Measurements from ENCODE around the gene USP28. TPM values are rescaled to one million over a fixed set of nuclear protein-coding genes. Genes with fewer than 3 reads are reported as not detected.

The USP28 gene
- total and polyA plus RNA-seq, 2 of the 8 experiments (the other 6 are each of a cell fraction or from before 2014, with no cell fraction given): 82.6 to 119 TPM

- no peak overlapping the region for H2BK20ac ChIP-seq (ENCODE audit: low read length)
- H3K4ac ChIP-seq (replicated peaks; ENCODE audit: insufficient read length, low read depth, low read length): no peak overlapping the region
- no peak overlapping the region for H3K23ac ChIP-seq (ENCODE audit: insufficient read length)
- no peaks in the 10 kb centered on the region for H3K9me3 ChIP-seq (ENCODE audit: insufficient read depth in 2 of 2, low read depth in 1 of 2, low read length in 1 of 2)
- H3K14ac ChIP-seq (ENCODE audit: insufficient read length): no peak overlapping the region
- no peak overlapping the region for H2BK120ac ChIP-seq (replicated peaks; ENCODE audit: low read depth, low read length)
- no peak overlapping the region for H3K9ac ChIP-seq (replicated peaks in 1 of 4; ENCODE audit: extremely low read depth in 1 of 4, low read depth in 3 of 4, low read length in 3 of 4)
- no peaks in the 10 kb centered on the region for H4K20me1 ChIP-seq (replicated peaks in 1 of 2; ENCODE audit: control insufficient read depth in 1 of 2, insufficient read depth in 2 of 2, low read length in 2 of 2)
- ChIA-PET CTCF (ENCODE audit: partially characterized antibody) (no interaction called here), POLR2A (ENCODE audit: partially characterized antibody) (interaction anchor here (1.1 to 1.2 kb wide), 2 partner anchors 25 to 99 kb away, joined by 3 read pairs; no protein-coding TSS in a partner anchor)
- peak overlapping the region in 3 of 4 experiments; percentile 88 to 93 (median 90); a peak in 4 of 8 replicates for H3K4me3 ChIP-seq (ENCODE audit: extremely low read depth in 1 of 4, insufficient read depth in 2 of 4, low read depth in 3 of 4, low read length in 4 of 4)
- no peak overlapping the region for H4K91ac ChIP-seq (replicated peaks; ENCODE audit: insufficient read length, low read length)
- H4K8ac ChIP-seq (ENCODE audit: extremely low read depth, insufficient read depth, low read length): no peak overlapping the region
- no peak overlapping the region for H2BK15ac ChIP-seq (ENCODE audit: low read length)
- no peak overlapping the region for H2AFZ ChIP-seq (ENCODE audit: low read length)
- peaks cover 0 to 24% of the 10 kb centered on the region in 2 experiments; a peak in 2 of 4 replicates for H3K79me2 ChIP-seq (ENCODE audit: control insufficient read depth in 1 of 2, insufficient read depth in 2 of 2, low read length in 2 of 2)
- H3K27ac ChIP-seq (ENCODE audit: low read depth, low read length): no peak overlapping the region
- H3K4me2 ChIP-seq (ENCODE audit: insufficient read depth in 1 of 2, low read depth in 2 of 2, low read length in 2 of 2): peak overlapping the region in 1 of 2 experiments; percentile 31; a peak in 2 of 4 replicates
- no peak overlapping the region for H3K56ac ChIP-seq (replicated peaks; ENCODE audit: insufficient read length, low read depth, low read length)
- no peak overlapping the region for H2BK5ac ChIP-seq (ENCODE audit: low read depth, low read length)
- H2AK5ac ChIP-seq (ENCODE audit: low read depth, low read length): no peak overlapping the region
- H3K79me1 ChIP-seq (ENCODE audit: low read depth, low read length): no peaks in the 10 kb centered on the region; the same call in 1 of the 2 replicates
- FAIRE-seq: no peak
- 0% methylated on average over 1 of the region's 1 CpG; no CpG with 5 or more reads in 1 of the 2 experiments for WGBS, 2 experiments (ENCODE audit: extremely low coverage in 1 of 2, insufficient coverage in 1 of 2, insufficient read length in 1 of 2, insufficient replicate concordance in 2 of 2, low coverage in 1 of 2, low lambda C conversion rate in 2 of 2, missing lambda C conversion rate in 1 of 2)
- H3K4me1 ChIP-seq (replicated peaks in 1 of 4; ENCODE audit: control insufficient read depth in 3 of 4, insufficient read depth in 4 of 4, low read length in 3 of 4): no peaks in the 10 kb centered on the region
- no peak overlapping the region for H4K5ac ChIP-seq (ENCODE audit: insufficient read length, low read depth, low read length)
- H2BK12ac ChIP-seq (ENCODE audit: low read depth, low read length): no peak overlapping the region
- peaks cover 0 to 6% (median 2%) of the 10 kb centered on the region in 4 experiments; a peak in 3 of 8 replicates for H3K36me3 ChIP-seq (ENCODE audit: control insufficient read depth in 2 of 4, insufficient read depth in 4 of 4, low read length in 3 of 4)
- H3K18ac ChIP-seq (ENCODE audit: extremely low read depth, low read length): no peak overlapping the region
- H3K23me2 ChIP-seq (ENCODE audit: low read depth, low read length): no peaks in the 10 kb centered on the region; the same call in 1 of the 2 replicates
- H3K27me3 ChIP-seq (replicated peaks in 1 of 4; ENCODE audit: control insufficient read depth in 3 of 4, extremely low read depth in 1 of 4, insufficient read depth in 3 of 4, low read length in 3 of 4): no peaks in the 10 kb centered on the region
- no peak for DNase-seq (ENCODE audit: low read depth in 1 of 2, low spot score in 2 of 2)
- TF ChIP-seq PHF8 (conservative IDR thresholded peaks at IDR 0.05; ENCODE audit: low read depth, low read length) (no peak), TEAD4 (IDR thresholded peaks at IDR 0.05; ENCODE audit: low read depth, low read length) (no peak), SP2 (IDR thresholded peaks at IDR 0.05; ENCODE audit: low read length) (no peak), JUND (IDR thresholded peaks at IDR 0.05; ENCODE audit: low read length) (no peak), BCL11A (IDR thresholded peaks at IDR 0.05; ENCODE audit: low read depth in 2 of 2, low read length in 2 of 2) (no peak), YY1 (IDR thresholded peaks at IDR 0.05; ENCODE audit: low read depth, low read length) (no peak), CTCF (IDR thresholded peaks at IDR 0.05; ENCODE audit: control extremely low read depth in 1 of 3, insufficient read depth in 1 of 3, low read depth in 1 of 3, low read length in 3 of 3) (no peak), RBBP5 (IDR thresholded peaks at IDR 0.05; ENCODE audit: borderline replicate concordance, low read depth, low read length) (no peak), KDM5A (IDR thresholded peaks at IDR 0.05; ENCODE audit: low read length) (no peak), ZNF274 (IDR thresholded peaks at IDR 0.05; ENCODE audit: borderline replicate concordance, extremely low read depth, low read length) (no peak), KDM4A (IDR thresholded peaks at IDR 0.05; ENCODE audit: low read depth, low read length, severe bottlenecking) (no peak), CTBP2 (IDR thresholded peaks at IDR 0.05; ENCODE audit: borderline replicate concordance, insufficient read depth, insufficient read length, low read length) (no peak)
These were observed 101.2 kb downstream of the USP28 start for GRCh38 chr11:113774174-113774503.

Measured in H1 (cell line).